ENCODE data around the gene DPYSL4. TPM values are rescaled to one million over a fixed set of nuclear protein-coding genes. Genes with fewer than 3 reads are reported as not detected.

DPYSL4 gene
- total RNA-seq, 1 experiment from 2014 or later = 9.9 TPM

- Histone ChIP-seq H3K4me1 (ENCODE audit: control insufficient read depth, insufficient read depth, low read length) (no peaks in the 10 kb centered on the region), H3K4me3 (ENCODE audit: low read depth in 2 of 2, low read length in 2 of 2) (no peak overlapping the region), H3K27me3 (ENCODE audit: control insufficient read depth, insufficient read depth, low read length) (no peaks in the 10 kb centered on the region), H3K27ac (ENCODE audit: low read length) (no peak overlapping the region), H3K36me3 (ENCODE audit: control insufficient read depth, insufficient read depth, low read length) (no peaks in the 10 kb centered on the region), H3K9me3 (ENCODE audit: control insufficient read depth, insufficient read depth, low read depth, low read length) (no peaks in the 10 kb centered on the region)
- in situ Hi-C loops (cut with HindIII; ENCODE audit: low pct_unique_long_range_greater_than_20kb, low sequenced_read_pairs) = no loop called here
- no peak for DNase-seq (ENCODE audit: low read depth, low spot score)
- BruUV-seq (replicated peaks) = no TSS peak
- ChIA-PET CTCF (no interaction called here), POLR2A (no interaction called here)
- no peak for ATAC-seq
- intact Hi-C loops (cut with micrococcal nuclease; ENCODE audit: unreplicated experiment) = no loop called here
- no peak for TF ChIP-seq TCF7L2 (IDR thresholded peaks at IDR 0.05; ENCODE audit: low read depth, low read length)
- no peak for TF ChIP-seq POLR2AphosphoS5 (IDR thresholded peaks at IDR 0.05; ENCODE audit: low read depth, low read length)
- TF ChIP-seq, protein P1, sequence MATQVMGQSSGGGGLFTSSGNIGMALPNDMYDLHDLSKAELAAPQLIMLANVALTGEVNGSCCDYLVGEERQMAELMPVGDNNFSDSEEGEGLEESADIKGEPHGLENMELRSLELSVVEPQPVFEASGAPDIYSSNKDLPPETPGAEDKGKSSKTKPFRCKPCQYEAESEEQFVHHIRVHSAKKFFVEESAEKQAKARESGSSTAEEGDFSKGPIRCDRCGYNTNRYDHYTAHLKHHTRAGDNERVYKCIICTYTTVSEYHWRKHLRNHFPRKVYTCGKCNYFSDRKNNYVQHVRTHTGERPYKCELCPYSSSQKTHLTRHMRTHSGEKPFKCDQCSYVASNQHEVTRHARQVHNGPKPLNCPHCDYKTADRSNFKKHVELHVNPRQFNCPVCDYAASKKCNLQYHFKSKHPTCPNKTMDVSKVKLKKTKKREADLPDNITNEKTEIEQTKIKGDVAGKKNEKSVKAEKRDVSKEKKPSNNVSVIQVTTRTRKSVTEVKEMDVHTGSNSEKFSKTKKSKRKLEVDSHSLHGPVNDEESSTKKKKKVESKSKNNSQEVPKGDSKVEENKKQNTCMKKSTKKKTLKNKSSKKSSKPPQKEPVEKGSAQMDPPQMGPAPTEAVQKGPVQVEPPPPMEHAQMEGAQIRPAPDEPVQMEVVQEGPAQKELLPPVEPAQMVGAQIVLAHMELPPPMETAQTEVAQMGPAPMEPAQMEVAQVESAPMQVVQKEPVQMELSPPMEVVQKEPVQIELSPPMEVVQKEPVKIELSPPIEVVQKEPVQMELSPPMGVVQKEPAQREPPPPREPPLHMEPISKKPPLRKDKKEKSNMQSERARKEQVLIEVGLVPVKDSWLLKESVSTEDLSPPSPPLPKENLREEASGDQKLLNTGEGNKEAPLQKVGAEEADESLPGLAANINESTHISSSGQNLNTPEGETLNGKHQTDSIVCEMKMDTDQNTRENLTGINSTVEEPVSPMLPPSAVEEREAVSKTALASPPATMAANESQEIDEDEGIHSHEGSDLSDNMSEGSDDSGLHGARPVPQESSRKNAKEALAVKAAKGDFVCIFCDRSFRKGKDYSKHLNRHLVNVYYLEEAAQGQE (IDR thresholded peaks at IDR 0.05; ENCODE audit: insufficient read depth in 1 of 2, low read depth in 2 of 2, low read length in 1 of 2) = no peak
- no peak for TF ChIP-seq CTCF (IDR thresholded peaks at IDR 0.05)
- no peak for TF ChIP-seq SIN3A (IDR thresholded peaks at IDR 0.05; ENCODE audit: borderline replicate concordance, insufficient read depth, low read depth, low read length)
Observed at GRCh38 chr10:132239126-132240031, 52.6 kb downstream of the DPYSL4 start.

- no peaks in the 10 kb centered on the region for H3K36me3 ChIP-seq (ENCODE audit: control insufficient read depth, insufficient read depth, low read length)
- CTCF ChIA-PET = no interaction called here
- H3K27me3 ChIP-seq (ENCODE audit: control insufficient read depth, insufficient read depth, low read length) = no peaks in the 10 kb centered on the region
- POLR2A ChIA-PET = no interaction called here
- DNase-seq (ENCODE audit: low read depth, low spot score) (no peak), ATAC-seq (no peak)
- BruUV-seq (replicated peaks) = no TSS peak
- H3K4me1 ChIP-seq (ENCODE audit: control insufficient read depth, insufficient read depth, low read length) = no peaks in the 10 kb centered on the region
- in situ Hi-C loops (cut with HindIII; ENCODE audit: low pct_unique_long_range_greater_than_20kb, low sequenced_read_pairs) = no loop called here
- intact Hi-C loops (cut with micrococcal nuclease; ENCODE audit: unreplicated experiment) = no loop called here
- H3K9me3 ChIP-seq (ENCODE audit: control insufficient read depth, insufficient read depth, low read depth, low read length) = no peaks in the 10 kb centered on the region
- no peak overlapping the region for H3K27ac ChIP-seq (ENCODE audit: low read length)
- TF ChIP-seq TCF7L2 (IDR thresholded peaks at IDR 0.05; ENCODE audit: low read depth, low read length) = no peak
- H3K4me3 ChIP-seq (ENCODE audit: low read depth in 2 of 2, low read length in 2 of 2) = no peak overlapping the region
Observed at GRCh38 chr10:132240156-132240555, 53.4 kb downstream of the DPYSL4 start.

- Histone ChIP-seq H3K27ac (ENCODE audit: low read length) (no peak overlapping the region), H3K4me1 (ENCODE audit: control insufficient read depth, insufficient read depth, low read length) (no peaks in the 10 kb centered on the region), H3K9me3 (ENCODE audit: control insufficient read depth, insufficient read depth, low read depth, low read length) (no peaks in the 10 kb centered on the region), H3K27me3 (ENCODE audit: control insufficient read depth, insufficient read depth, low read length) (no peaks in the 10 kb centered on the region), H3K36me3 (ENCODE audit: control insufficient read depth, insufficient read depth, low read length) (no peaks in the 10 kb centered on the region), H3K4me3 (ENCODE audit: low read depth in 2 of 2, low read length in 2 of 2) (no peak overlapping the region)
- CTCF ChIA-PET = no interaction called here
- BruUV-seq (replicated peaks) = no TSS peak
- DNase-seq (ENCODE audit: low read depth, low spot score) (no peak), ATAC-seq (no peak)
- TF ChIP-seq, protein P1 (IDR thresholded peaks at IDR 0.05; ENCODE audit: insufficient read depth in 1 of 2, low read depth in 2 of 2, low read length in 1 of 2) = no peak
- TF ChIP-seq SIN3A (IDR thresholded peaks at IDR 0.05; ENCODE audit: borderline replicate concordance, insufficient read depth, low read depth, low read length) (no peak), POLR2AphosphoS5 (IDR thresholded peaks at IDR 0.05; ENCODE audit: low read depth, low read length) (no peak), TCF7L2 (IDR thresholded peaks at IDR 0.05; ENCODE audit: low read depth, low read length) (no peak), CTCF (IDR thresholded peaks at IDR 0.05) (no peak)
- intact Hi-C loops (cut with micrococcal nuclease; ENCODE audit: unreplicated experiment) (no loop called here), in situ Hi-C loops (cut with HindIII; ENCODE audit: low pct_unique_long_range_greater_than_20kb, low sequenced_read_pairs) (no loop called here)
- POLR2A ChIA-PET = no interaction called here
Observed at GRCh38 chr10:132240581-132240980, 53.8 kb downstream of the DPYSL4 start.

Measured in Panc1 (cell line).